Fibroblast of upper back skin (primary cell): ENCODE results near the gene WDR87.
"Not testable (repeated sequence)": the region's sequence is repeated elsewhere in the genome, so short reads cannot be mapped to it uniquely, and the experiment has no call there.

ENCODE experiments used
- DNase-seq: peaks from one replicate; pipeline ENCODE4 v3.0.0-alpha.2; 2013

The WDR87 gene

GRCh38 chr19:37876032-37876431 is 30.4 kb downstream of the WDR87 start:
- no peak for DNase-seq

DNA sequence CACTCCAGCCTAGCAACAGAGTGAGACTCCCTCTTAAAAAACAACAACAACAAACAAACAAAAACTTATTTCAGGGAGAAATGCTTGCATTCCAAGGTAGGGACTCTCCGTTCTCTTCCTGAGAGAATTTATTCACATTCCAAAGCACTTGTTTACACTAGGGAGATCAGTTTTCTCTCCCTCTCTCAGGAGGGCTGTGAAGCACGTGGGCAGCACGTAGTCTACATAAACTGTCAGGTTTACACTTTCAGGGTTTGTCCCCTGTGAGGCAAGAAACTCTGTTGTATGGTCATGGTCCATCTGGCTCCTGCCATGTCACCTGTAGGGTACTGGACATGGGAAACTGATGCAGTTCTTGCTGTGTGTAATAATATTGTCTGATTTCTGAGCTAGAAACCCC is 31.6 kb downstream of the WDR87 start:
- no peak for DNase-seq

- no peak for DNase-seq
Observed at GRCh38 chr19:37872383-37872782, 34.0 kb downstream of the WDR87 start.

- no peak for DNase-seq
Observed at GRCh38 chr19:37869766-37870340, 36.5 kb downstream of the WDR87 start.

DNA sequence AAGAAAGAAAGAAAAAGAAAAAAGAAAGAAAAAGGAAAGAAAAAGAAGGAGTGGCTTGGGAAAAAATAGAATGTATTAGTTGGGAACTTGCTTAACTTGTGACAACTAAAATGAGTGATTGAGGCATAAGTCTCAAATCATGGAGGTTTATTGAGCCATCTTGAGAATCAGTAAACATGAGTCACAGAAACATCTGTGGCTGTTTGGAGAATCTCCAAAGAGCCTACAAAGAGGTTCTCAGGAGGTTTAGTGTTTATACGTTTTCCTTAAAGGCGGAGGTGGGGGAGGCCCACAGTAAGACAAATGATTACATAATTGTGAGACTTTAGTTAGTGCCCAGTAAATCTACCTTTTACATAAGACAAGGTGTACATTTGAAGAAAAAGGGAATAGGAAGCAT is 38.6 kb downstream of the WDR87 start:
- peak; percentile 4 for DNase-seq

DNA sequence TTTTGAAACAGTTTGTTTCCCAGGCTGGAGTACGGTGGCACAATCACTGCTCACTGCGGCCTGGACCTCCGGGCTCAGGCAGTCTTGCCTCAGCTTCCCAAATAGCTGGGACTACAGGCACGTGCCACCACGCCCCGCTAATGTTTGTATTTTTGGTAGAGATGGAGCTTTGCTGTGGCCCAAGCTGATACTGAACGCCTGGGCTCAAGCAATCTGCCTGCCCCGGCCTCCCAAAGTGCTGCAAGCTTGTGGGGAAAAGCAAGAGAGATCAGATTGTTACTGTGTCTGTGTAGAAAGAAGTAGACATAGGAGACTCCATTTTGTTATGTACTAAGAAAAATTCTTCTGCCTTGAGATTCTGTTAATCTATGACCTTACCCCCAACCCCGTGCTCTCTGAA is 40.5 kb downstream of the WDR87 start:
- DNase-seq = not testable (repeated sequence)

GRCh38 chr19:37864501-37864900 is 41.9 kb downstream of the WDR87 start:
- no peak for DNase-seq

DNA sequence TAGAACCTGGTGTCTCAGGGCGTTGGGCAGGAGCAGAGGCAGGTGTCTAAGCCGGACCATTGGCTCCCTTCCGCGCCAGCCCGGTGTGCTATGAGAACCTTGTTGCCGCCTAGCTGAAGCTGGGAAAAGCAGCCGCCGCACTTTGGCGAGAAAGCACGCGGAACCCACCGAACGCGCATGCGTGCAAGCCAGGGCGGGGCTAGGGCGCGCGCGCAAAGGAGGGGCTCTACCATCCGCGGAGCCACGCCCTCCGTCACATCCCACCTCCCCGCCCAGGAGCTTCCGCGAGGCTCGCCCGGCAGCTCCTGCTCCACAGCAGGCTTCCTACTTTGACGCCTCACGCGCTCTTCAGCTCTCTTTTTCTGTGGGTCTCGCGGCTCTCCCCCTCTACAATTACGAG is 51.3 kb downstream of the WDR87 start:
- DNase-seq = peak; percentile 13

DNA sequence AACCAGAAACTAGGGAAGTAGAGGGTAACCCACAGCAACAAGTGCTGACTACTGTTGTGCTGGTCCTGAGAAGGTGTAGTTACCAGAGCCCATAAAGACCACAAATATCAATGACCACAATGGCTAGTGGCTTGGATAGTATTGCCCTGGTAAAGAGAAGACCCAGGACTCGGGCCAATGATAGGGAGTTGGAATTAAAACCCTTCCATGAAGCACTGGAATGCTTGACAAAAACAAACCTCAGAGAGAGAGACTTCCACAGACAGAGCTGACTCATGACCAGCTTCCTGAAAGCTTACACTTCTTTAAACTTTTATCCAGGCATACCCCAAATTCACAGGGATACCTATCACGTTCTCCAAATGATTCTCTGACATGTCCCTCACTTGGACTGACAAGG is 60.5 kb downstream of the WDR87 start:
- DNase-seq = no peak
